ENCODE measurements around the gene CYP4F3. TPM values are rescaled to one million over a fixed set of nuclear protein-coding genes. Genes with fewer than 3 reads are reported as not detected.

Gene CYP4F3
- total RNA-seq, 1 experiment from 2014 or later = 0.04 TPM

DNA sequence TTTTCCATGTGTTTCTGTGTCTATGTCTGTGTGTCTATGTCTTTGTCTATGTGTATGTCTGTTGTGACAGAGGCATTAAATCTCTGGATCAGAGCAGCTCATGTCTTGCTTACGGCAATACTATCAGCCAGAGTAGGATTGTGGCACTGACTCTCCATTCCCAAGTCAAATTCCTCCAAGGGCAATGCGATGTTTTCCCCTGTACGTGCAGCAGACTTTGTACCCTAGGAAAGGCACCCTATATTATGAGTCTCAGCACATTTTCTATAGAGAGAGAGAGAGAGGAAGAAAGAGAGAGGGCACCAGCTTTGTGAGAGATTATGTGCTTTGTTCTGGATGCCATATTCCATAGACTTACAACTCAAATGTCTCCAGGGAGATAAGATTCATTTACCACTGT is 11.1 kb downstream of the CYP4F3 start:
- no peak for DNase-seq (ENCODE audit: low spot score)
- CTCF ChIA-PET = no interaction called here
- no peak for ATAC-seq
- H3K27me3 Mint-ChIP-seq (ENCODE audit: low read depth) = peaks cover 19% of the 10 kb centered on the region
- H3K4me1 Mint-ChIP-seq = no peaks in the 10 kb centered on the region
- H3K4me3 Mint-ChIP-seq = no peak overlapping the region
- H3K9me3 Mint-ChIP-seq = peaks cover 95% of the 10 kb centered on the region
- H3K27ac Mint-ChIP-seq = no peak overlapping the region
- TF ChIP-seq, protein P1, sequence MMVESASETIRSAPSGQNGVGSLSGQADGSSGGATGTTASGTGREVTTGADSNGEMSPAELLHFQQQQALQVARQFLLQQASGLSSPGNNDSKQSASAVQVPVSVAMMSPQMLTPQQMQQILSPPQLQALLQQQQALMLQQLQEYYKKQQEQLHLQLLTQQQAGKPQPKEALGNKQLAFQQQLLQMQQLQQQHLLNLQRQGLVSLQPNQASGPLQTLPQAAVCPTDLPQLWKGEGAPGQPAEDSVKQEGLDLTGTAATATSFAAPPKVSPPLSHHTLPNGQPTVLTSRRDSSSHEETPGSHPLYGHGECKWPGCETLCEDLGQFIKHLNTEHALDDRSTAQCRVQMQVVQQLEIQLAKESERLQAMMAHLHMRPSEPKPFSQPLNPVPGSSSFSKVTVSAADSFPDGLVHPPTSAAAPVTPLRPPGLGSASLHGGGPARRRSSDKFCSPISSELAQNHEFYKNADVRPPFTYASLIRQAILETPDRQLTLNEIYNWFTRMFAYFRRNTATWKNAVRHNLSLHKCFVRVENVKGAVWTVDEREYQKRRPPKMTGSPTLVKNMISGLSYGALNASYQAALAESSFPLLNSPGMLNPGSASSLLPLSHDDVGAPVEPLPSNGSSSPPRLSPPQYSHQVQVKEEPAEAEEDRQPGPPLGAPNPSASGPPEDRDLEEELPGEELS (CRISPR knock-in tag; IDR thresholded peaks at IDR 0.05) = no peak
- TF ChIP-seq, protein P2, sequence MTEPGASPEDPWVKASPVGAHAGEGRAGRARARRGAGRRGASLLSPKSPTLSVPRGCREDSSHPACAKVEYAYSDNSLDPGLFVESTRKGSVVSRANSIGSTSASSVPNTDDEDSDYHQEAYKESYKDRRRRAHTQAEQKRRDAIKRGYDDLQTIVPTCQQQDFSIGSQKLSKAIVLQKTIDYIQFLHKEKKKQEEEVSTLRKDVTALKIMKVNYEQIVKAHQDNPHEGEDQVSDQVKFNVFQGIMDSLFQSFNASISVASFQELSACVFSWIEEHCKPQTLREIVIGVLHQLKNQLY (CRISPR knock-in tag; IDR thresholded peaks at IDR 0.05) = no peak
- TF ChIP-seq ZNF138 (CRISPR knock-in tag; conservative IDR thresholded peaks at IDR 0.05) = no peak
- TF ChIP-seq, protein P3, sequence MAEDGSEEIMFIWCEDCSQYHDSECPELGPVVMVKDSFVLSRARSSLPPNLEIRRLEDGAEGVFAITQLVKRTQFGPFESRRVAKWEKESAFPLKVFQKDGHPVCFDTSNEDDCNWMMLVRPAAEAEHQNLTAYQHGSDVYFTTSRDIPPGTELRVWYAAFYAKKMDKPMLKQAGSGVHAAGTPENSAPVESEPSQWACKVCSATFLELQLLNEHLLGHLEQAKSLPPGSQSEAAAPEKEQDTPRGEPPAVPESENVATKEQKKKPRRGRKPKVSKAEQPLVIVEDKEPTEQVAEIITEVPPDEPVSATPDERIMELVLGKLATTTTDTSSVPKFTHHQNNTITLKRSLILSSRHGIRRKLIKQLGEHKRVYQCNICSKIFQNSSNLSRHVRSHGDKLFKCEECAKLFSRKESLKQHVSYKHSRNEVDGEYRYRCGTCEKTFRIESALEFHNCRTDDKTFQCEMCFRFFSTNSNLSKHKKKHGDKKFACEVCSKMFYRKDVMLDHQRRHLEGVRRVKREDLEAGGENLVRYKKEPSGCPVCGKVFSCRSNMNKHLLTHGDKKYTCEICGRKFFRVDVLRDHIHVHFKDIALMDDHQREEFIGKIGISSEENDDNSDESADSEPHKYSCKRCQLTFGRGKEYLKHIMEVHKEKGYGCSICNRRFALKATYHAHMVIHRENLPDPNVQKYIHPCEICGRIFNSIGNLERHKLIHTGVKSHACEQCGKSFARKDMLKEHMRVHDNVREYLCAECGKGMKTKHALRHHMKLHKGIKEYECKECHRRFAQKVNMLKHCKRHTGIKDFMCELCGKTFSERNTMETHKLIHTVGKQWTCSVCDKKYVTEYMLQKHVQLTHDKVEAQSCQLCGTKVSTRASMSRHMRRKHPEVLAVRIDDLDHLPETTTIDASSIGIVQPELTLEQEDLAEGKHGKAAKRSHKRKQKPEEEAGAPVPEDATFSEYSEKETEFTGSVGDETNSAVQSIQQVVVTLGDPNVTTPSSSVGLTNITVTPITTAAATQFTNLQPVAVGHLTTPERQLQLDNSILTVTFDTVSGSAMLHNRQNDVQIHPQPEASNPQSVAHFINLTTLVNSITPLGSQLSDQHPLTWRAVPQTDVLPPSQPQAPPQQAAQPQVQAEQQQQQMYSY (CRISPR knock-in tag; IDR thresholded peaks at IDR 0.05) = no peak
- no peak for TF ChIP-seq NR3C1 (CRISPR knock-in tag; conservative IDR thresholded peaks at IDR 0.05; ENCODE audit: low read depth)
- TF ChIP-seq, protein P4, sequence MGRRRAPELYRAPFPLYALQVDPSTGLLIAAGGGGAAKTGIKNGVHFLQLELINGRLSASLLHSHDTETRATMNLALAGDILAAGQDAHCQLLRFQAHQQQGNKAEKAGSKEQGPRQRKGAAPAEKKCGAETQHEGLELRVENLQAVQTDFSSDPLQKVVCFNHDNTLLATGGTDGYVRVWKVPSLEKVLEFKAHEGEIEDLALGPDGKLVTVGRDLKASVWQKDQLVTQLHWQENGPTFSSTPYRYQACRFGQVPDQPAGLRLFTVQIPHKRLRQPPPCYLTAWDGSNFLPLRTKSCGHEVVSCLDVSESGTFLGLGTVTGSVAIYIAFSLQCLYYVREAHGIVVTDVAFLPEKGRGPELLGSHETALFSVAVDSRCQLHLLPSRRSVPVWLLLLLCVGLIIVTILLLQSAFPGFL (CRISPR knock-in tag; IDR thresholded peaks at IDR 0.05; ENCODE audit: borderline replicate concordance) = no peak
- peaks cover 58% of the 10 kb centered on the region for H3K36me3 Mint-ChIP-seq
- POLR2A ChIA-PET = no interaction called here

DNA sequence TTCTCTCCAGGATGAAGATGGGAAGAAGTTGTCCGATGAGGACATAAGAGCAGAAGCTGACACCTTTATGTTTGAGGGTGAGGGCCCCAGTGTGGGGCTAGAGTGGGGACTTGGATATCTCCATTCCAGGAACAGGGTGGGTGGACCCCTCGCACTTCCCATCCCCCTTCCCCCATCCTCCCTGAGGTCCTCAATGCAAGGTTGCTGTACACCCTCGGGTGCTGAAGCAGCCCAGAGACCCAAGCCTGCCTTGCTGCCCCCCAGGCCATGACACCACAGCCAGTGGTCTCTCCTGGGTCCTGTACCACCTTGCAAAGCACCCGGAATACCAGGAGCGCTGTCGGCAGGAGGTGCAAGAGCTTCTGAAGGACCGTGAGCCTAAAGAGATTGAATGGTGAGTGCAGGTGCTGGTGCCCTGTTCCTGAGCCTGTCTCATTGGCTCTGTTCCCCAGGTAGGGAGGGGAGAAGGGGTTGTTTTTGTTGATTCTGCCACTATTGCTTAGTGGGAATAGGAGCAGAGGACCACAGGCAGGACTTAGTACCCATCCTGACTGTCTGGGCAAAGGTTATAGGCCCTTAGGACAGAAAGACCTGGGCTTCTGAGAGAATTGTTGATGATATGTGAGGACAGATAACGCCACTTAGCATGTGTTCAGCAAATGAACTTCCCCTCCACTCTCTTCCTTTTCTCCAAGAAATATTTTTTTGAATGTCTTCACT is 12.0 kb downstream of the CYP4F3 start:
- ATAC-seq (no peak), DNase-seq (ENCODE audit: low spot score) (no peak)
- H3K4me3 Mint-ChIP-seq = no peak overlapping the region
- no peaks in the 10 kb centered on the region for H3K4me1 Mint-ChIP-seq
- no peak overlapping the region for H3K27ac Mint-ChIP-seq
- CTCF ChIA-PET = no interaction called here
- H3K36me3 Mint-ChIP-seq = peaks cover 52% of the 10 kb centered on the region
- H3K9me3 Mint-ChIP-seq = peaks cover 91% of the 10 kb centered on the region
- H3K27me3 Mint-ChIP-seq (ENCODE audit: low read depth) = peaks cover 14% of the 10 kb centered on the region
- POLR2A ChIA-PET = no interaction called here
- TF ChIP-seq ETV6 (CRISPR knock-in tag; IDR thresholded peaks at IDR 0.05) (no peak), JUN (CRISPR knock-in tag; IDR thresholded peaks at IDR 0.05) (no peak), ZNF425 (CRISPR knock-in tag; conservative IDR thresholded peaks at IDR 0.05) (no peak), FOXP1 (CRISPR knock-in tag; IDR thresholded peaks at IDR 0.05; ENCODE audit: borderline replicate concordance) (no peak), ZNF671 (CRISPR knock-in tag; IDR thresholded peaks at IDR 0.05) (no peak), OVOL2 (CRISPR knock-in tag; IDR thresholded peaks at IDR 0.05; ENCODE audit: borderline replicate concordance) (no peak), ZMAT4 (CRISPR knock-in tag; IDR thresholded peaks at IDR 0.05) (no peak)
